SK-MEL-5 (cell line): ENCODE results near the gene SRSF7. TPM values are rescaled to one million over a fixed set of nuclear protein-coding genes. Genes with fewer than 3 reads are reported as not detected.
A peak's percentile ranks its signal among the peaks of the same experiment; 100 is the strongest.
"Not testable (repeated sequence)": the region's sequence is repeated elsewhere in the genome, so short reads cannot be mapped to it uniquely, and the experiment has no call there.

Experiments used
- DNase-seq: peaks from one replicate; pipeline ENCODE4 v3.0.0-alpha.2; 2016; ENCODE audit warnings: low read depth, low spot score
- in situ Hi-C: cut with HindIII; loops from 2 replicates; pipeline ENCODE4 v1.10.0; 2016; ENCODE audit warnings: low sequenced_read_pairs, high pct_unique_total_duplicates, low pct_unique_long_range_greater_than_20kb
- total RNA-seq: library from RNA; depleted of rRNA; stranded (reverse); fragments of >200 nt; shearing (Covaris generic); gene quantifications from 2 replicates; pipeline ENCODE4 v1.2.3, GENCODE V29; 2014

Gene SRSF7
- total RNA-seq, 1 experiment from 2014 or later = 140 TPM

- DNase-seq = peak; percentile 78
- in situ Hi-C loops = loop anchor here (25.0 kb wide), 1 partner anchor 179 kb away; no protein-coding TSS in a partner anchor
Observed at GRCh38 chr2:38740851-38741731, 10.1 kb downstream of the SRSF7 start.

GRCh38 chr2:38739524-38739923 lies 11.6 kb downstream of the SRSF7 start:
- no peak for DNase-seq
- in situ Hi-C loops = loop anchor here (25.0 kb wide), 1 partner anchor 177 kb away; no protein-coding TSS in a partner anchor

- DNase-seq = no peak
- in situ Hi-C loops = loop anchor here (25.0 kb wide), 1 partner anchor 176 kb away; no protein-coding TSS in a partner anchor
Observed at GRCh38 chr2:38737925-38738324, 13.2 kb downstream of the SRSF7 start.

GRCh38 chr2:38737000-38737698 lies 14.0 kb downstream of the SRSF7 start:
- in situ Hi-C loops = loop anchor here (25.0 kb wide), 1 partner anchor 175 kb away; no protein-coding TSS in a partner anchor
- DNase-seq = not testable (repeated sequence)

GRCh38 chr2:38735999-38736320 lies 15.2 kb downstream of the SRSF7 start:
- in situ Hi-C loops = loop anchor here (25.0 kb wide), 1 partner anchor 174 kb away; no protein-coding TSS in a partner anchor
- DNase-seq = no peak

- in situ Hi-C loops = loop anchor here (25.0 kb wide), 1 partner anchor 172 kb away; no protein-coding TSS in a partner anchor
- no peak for DNase-seq
Observed at GRCh38 chr2:38734299-38735058, 16.7 kb downstream of the SRSF7 start.

GRCh38 chr2:38733300-38733971 lies 17.7 kb downstream of the SRSF7 start:
- in situ Hi-C loops = loop anchor here (25.0 kb wide), 1 partner anchor 171 kb away; no protein-coding TSS in a partner anchor
- DNase-seq = no peak

- DNase-seq = no peak
- in situ Hi-C loops = loop anchor here (25.0 kb wide), 1 partner anchor 169 kb away; no protein-coding TSS in a partner anchor
Observed at GRCh38 chr2:38731684-38732221, 19.4 kb downstream of the SRSF7 start.

GRCh38 chr2:38731090-38731489 lies 20.1 kb downstream of the SRSF7 start:
- no peak for DNase-seq
- in situ Hi-C loops = loop anchor here (25.0 kb wide), 1 partner anchor 169 kb away; no protein-coding TSS in a partner anchor

- no peak for DNase-seq
- in situ Hi-C loops = loop anchor here (25.0 kb wide), 1 partner anchor 166 kb away; no protein-coding TSS in a partner anchor
Observed at GRCh38 chr2:38728694-38729093, 22.5 kb downstream of the SRSF7 start.

- in situ Hi-C loops = loop anchor here (25.0 kb wide), 1 partner anchor 165 kb away; no protein-coding TSS in a partner anchor
- DNase-seq = no peak
Observed at GRCh38 chr2:38727661-38728060, 23.5 kb downstream of the SRSF7 start.

GRCh38 chr2:38723173-38723572 lies 28.0 kb downstream of the SRSF7 start:
- DNase-seq = no peak
- in situ Hi-C loops = no loop called here

- in situ Hi-C loops = no loop called here
- no peak for DNase-seq
Observed at GRCh38 chr2:38722271-38723061, 28.7 kb downstream of the SRSF7 start.

GRCh38 chr2:38720613-38721241 lies 30.4 kb downstream of the SRSF7 start:
- in situ Hi-C loops = no loop called here

GRCh38 chr2:38719706-38720105 lies 31.5 kb downstream of the SRSF7 start:
- in situ Hi-C loops = no loop called here
- no peak for DNase-seq

More at GRCh38 chr2:38720613-38721241, 30.4 kb downstream of the SRSF7 start:
- DNase-seq = peak; percentile 86

GRCh38 chr2:38718601-38719000 lies 32.6 kb downstream of the SRSF7 start:
- in situ Hi-C loops = no loop called here
- DNase-seq = no peak
